ENCODE results near the gene NR4A1.

The NR4A1 gene

DNA sequence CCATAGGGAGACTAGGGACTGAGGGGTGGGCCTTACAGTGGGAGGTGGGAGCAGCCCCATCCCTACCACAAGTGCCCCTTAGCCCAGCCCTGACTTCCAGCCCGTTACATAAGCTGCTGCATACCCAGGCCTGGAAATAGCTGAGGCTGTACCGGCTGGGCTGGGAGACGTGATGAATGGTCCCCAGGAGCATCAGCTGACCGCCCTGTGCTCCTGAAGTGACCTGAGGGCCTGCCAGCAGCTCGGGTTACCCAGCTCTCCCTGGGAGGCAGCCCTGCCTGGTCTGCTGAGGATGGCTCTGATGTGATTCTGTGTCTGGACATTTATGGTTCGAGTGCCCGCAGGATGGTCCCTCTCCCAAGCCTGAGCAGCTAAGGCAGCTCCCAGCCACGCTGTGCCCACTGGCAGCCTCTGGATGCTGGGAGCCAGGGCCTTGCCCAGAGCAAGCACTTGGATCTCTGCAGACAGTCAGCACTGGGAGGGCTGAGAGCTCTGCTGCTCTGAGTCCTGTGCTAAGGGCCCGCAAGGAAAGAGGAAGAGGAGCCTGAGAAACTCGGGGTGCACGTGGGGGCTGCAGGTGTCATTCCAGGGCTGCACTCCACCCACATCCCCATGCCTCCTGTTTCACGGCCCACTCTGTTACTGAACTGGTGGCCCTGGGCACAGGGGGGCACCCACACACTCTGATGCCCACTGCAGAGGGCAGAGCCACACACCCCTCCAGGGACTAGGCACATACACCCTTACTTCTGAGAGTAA is 24.0 kb upstream of the NR4A1 start:
- no peak for DNase-seq (ENCODE audit: extremely low read depth, low read depth)
- TF ChIP-seq, protein P1, sequence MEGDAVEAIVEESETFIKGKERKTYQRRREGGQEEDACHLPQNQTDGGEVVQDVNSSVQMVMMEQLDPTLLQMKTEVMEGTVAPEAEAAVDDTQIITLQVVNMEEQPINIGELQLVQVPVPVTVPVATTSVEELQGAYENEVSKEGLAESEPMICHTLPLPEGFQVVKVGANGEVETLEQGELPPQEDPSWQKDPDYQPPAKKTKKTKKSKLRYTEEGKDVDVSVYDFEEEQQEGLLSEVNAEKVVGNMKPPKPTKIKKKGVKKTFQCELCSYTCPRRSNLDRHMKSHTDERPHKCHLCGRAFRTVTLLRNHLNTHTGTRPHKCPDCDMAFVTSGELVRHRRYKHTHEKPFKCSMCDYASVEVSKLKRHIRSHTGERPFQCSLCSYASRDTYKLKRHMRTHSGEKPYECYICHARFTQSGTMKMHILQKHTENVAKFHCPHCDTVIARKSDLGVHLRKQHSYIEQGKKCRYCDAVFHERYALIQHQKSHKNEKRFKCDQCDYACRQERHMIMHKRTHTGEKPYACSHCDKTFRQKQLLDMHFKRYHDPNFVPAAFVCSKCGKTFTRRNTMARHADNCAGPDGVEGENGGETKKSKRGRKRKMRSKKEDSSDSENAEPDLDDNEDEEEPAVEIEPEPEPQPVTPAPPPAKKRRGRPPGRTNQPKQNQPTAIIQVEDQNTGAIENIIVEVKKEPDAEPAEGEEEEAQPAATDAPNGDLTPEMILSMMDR (IDR thresholded peaks at IDR 0.05; ENCODE audit: low read depth, low read length): no peak

DNA sequence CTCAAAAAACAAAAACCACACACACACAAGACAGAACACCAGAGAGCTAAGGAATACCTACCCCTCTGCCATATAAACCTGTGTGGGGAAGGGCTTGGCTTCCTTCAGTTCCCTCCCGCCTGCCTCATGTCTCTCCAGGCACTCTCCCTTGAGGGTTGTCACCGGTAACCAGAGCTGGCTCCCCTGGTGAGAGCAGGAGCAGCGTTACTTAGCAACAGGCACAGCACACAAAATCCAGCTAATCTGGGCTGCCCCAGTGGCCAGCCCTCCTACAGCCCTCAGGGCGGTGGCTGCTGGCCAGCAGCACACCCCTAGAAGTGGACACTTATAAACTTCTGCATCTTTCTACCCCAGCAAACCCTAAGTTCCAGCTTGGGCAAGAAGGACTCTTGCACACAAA is 21.6 kb upstream of the NR4A1 start:
- TF ChIP-seq, protein P1 (IDR thresholded peaks at IDR 0.05; ENCODE audit: low read depth, low read length): no peak
- no peak for DNase-seq (ENCODE audit: extremely low read depth, low read depth)

DNA sequence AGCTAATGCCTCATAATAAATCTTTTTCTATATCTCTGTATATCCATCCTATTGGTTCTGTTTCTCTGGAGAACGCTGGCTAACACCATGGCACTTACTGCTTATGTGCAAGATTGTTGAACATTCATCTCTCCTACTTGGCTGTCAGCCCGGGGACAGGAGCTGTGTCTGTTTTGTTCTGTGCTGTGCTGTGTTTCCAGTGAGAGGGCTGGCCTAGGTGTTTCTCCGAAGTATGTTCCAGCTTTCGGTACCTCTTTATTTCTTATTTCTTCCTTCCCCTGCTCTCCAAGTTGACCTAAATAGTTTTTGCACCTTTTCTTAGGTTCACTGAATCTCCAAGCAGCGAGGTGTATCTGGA is 18.8 kb upstream of the NR4A1 start:
- DNase-seq (ENCODE audit: extremely low read depth, low read depth): no peak
- TF ChIP-seq, protein P1 (IDR thresholded peaks at IDR 0.05; ENCODE audit: low read depth, low read length): no peak

DNA sequence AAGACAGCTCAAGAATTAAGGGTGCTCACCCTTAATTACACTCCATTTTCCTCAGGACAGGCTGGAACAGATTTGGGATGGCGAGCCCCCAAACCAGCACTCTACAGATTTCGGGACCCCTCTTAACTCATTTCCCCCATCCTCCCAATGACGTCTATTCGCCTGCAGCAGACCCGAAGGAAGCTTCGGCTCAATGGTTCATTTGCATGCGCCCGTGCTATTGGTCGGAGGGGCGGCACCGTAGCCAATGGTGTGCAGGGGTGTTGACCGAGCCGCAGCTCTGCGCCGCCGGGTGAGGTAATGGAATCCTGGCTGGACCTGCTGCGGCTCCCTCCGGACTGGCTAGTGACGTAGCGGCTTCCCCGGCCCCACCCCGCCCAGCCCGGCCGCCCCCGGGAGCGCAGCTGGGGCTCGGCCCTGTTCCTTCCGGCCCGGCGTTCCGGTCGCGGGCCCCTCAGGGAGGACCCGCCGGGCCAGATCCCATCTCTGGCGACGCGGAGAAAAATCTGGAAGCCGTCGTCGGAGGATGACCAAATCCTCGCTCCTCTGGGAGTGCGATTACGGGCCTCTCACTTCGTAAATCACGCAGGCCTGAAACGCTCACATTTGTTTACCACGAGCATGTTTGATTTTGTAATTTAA is 18.3 kb upstream of the NR4A1 start:
- DNase-seq (ENCODE audit: extremely low read depth, low read depth): peak; percentile 94
- TF ChIP-seq, protein P1 (IDR thresholded peaks at IDR 0.05; ENCODE audit: low read depth, low read length): no peak

DNA sequence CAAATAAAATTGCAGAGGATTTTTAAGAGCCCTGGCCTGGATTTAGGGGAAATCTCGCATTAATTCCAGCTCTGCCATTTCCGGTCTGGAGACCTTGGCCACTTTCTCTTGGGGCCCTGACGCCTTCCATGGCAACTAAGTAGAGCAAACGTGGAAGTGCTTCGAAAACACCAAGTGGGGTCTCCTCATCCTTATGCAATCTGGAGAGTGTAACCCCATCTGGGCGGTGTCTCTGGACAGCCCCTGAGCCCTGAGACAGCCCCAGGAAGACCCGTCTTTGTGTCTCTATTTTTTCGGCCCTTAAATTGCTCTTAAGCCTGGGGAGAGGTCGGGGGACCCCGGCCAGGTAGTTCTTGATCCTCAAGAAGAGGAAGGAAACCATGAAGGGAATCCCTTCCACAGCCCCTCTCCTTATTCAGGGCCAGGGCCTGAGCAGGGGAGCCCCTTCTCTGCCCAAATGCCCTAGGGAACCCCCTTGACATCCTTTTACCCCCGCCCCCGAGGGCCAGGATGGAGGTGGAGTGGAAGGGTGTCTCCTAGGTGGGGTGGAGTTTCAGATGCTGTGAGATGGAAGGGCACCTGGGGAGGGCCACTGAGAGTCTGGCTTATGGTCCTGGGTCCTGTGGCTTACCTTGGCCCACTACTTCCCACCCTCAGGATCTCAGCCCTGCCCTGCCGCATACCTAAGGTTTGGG is 17.6 kb upstream of the NR4A1 start:
- no peak for DNase-seq (ENCODE audit: extremely low read depth, low read depth)
- TF ChIP-seq, protein P1 (IDR thresholded peaks at IDR 0.05; ENCODE audit: low read depth, low read length): no peak

DNA sequence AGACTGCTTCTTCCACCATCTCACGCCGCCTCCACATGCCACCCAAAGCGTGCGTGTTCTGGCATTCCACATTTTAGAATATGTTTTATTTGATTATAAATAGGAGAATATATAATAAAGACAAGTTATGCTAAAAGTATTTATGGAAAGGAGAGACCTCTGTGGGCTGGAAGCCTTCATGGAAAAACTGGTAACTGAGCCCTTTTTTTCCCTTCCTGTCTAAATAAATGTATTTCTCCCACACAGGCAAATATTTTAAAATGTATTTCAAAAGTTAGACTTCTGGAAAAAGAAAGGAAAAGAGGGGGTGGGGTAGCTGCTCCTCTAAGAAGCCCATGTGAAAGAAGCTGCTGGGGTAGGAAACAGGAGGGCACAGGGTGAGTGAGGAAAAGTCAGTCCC is 16.1 kb upstream of the NR4A1 start:
- TF ChIP-seq, protein P1 (IDR thresholded peaks at IDR 0.05; ENCODE audit: low read depth, low read length): no peak
- DNase-seq (ENCODE audit: extremely low read depth, low read depth): no peak

DNA sequence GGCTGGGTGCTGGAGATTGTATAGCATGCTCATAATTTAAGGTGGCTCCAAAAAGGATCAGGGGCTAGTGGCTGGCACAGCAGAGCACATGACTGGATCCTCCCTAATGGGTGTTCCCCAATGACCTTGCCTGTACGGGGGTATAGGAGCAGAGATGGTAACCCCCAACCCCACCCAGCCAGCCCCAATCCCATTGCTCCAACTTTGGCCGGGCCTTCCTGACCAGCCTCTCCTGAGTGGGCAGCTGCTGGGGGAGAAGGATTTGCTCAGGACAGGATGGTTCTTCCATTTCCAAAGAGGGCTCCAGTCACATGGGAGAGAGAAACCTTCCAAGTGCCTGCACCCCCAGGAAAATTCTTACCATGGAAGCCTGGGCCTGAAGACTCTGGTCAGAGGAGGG is 15.3 kb upstream of the NR4A1 start:
- TF ChIP-seq, protein P1 (IDR thresholded peaks at IDR 0.05; ENCODE audit: low read depth, low read length): no peak
- no peak for DNase-seq (ENCODE audit: extremely low read depth, low read depth)

All from AG09319 (cell line).